Epithelial cell of proximal tubule (primary cell): ENCODE data around the gene FLT1. TPM values are rescaled to one million over a fixed set of nuclear protein-coding genes. Genes with fewer than 3 reads are reported as not detected.

Source experiments
- DNase-seq: peaks from one replicate; pipeline ENCODE4 v3.0.0-alpha.2; 2011; ENCODE audit warnings: low read depth
- H3K4me3 ChIP-seq: 2 replicates; pipeline ENCODE4 v1.5.1; 2011; ENCODE audit warnings: low read depth, mild to moderate bottlenecking, low read length
- total RNA-seq: library from RNA; depleted of rRNA; stranded (reverse); fragments of >200 nt; gene quantifications from 2 replicates; pipeline ENCODE4 v1.2.3, GENCODE V29; 2015
- TF ChIP-seq, protein P1 (sequence below): conservative IDR thresholded peaks from 2 replicates; pipeline ENCODE4 v1.5.1; 2012; ENCODE audit warnings: low read depth, mild to moderate bottlenecking, low read length

FLT1 gene
- total RNA-seq, 1 donor from 2014 or later, result 0.17 TPM

- DNase-seq, result no peak
- H3K4me3 ChIP-seq, result no peak overlapping the region
- TF ChIP-seq, protein P1, sequence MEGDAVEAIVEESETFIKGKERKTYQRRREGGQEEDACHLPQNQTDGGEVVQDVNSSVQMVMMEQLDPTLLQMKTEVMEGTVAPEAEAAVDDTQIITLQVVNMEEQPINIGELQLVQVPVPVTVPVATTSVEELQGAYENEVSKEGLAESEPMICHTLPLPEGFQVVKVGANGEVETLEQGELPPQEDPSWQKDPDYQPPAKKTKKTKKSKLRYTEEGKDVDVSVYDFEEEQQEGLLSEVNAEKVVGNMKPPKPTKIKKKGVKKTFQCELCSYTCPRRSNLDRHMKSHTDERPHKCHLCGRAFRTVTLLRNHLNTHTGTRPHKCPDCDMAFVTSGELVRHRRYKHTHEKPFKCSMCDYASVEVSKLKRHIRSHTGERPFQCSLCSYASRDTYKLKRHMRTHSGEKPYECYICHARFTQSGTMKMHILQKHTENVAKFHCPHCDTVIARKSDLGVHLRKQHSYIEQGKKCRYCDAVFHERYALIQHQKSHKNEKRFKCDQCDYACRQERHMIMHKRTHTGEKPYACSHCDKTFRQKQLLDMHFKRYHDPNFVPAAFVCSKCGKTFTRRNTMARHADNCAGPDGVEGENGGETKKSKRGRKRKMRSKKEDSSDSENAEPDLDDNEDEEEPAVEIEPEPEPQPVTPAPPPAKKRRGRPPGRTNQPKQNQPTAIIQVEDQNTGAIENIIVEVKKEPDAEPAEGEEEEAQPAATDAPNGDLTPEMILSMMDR, result no peak
Measured at GRCh38 chr13:28510542-28510941, 15.6 kb upstream of the FLT1 start.

- TF ChIP-seq, protein P1, result no peak
- H3K4me3 ChIP-seq, result no peak overlapping the region
- DNase-seq, result no peak
Measured at GRCh38 chr13:28510066-28510465, 15.1 kb upstream of the FLT1 start.

- no peak for DNase-seq
- TF ChIP-seq, protein P1, result no peak
- H3K4me3 ChIP-seq, result no peak overlapping the region
Measured at GRCh38 chr13:28505543-28506135, 10.7 kb upstream of the FLT1 start.

- TF ChIP-seq, protein P1, result no peak
- H3K4me3 ChIP-seq, result no peak overlapping the region
- no peak for DNase-seq
Measured at GRCh38 chr13:28503182-28503967, 8.4 kb upstream of the FLT1 start.

DNA sequence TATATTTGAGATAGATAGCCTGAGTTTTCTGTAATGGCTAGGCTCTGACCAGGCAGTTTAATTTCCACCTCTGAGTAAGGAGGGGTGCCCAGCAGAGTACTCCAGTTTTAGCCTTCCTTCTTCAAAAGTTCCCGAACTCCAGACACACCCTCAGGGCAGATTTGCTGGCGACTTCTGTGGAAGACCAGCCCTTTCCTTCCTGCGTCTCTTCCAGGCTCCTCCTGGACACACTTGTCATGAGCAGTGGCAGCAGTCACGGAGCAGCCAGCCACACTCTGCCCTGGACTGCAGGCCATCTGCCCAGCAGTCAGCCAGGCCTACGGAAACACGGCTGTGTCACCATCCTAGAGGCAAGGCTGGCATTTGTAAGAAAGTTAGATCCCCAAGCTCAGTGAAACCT, 6.6 kb upstream of the FLT1 start:
- TF ChIP-seq, protein P1, result no peak
- H3K4me3 ChIP-seq, result no peak overlapping the region
- DNase-seq, result no peak

DNA sequence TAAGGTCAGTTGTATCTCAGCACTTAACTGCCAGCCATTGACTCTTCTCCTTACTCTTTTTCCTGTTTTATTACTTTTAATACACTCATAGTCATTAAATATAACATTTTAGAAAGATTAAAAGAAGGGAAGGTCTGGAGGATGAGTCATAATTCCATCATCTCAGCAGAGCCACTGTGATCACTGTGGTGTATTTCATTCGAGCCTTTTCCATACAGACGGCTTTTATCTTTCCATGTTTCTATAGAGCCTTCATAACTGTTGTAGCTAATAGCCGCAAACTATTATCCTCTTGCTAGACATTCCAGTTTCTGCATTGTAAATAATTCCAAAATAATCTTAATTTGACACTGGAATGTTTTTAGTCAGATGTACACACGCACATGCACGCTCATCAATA, 4.7 kb upstream of the FLT1 start:
- DNase-seq, result no peak
- TF ChIP-seq, protein P1, result no peak
- no peak overlapping the region for H3K4me3 ChIP-seq

GRCh38 chr13:28498481-28499115, 3.7 kb upstream of the FLT1 start:
- TF ChIP-seq, protein P1, result no peak
- no peak for DNase-seq
- no peak overlapping the region for H3K4me3 ChIP-seq
